Posterior cingulate gyrus (tissue), 11 donors: ENCODE data around the gene ALOXE3.

Experiments used
- DNase-seq, 10 donors: peaks; one replicate each; pipeline versions ENCODE4 v3.0.0 to v3.0.0-alpha.2; 2020 to 2021; ENCODE audit warnings: mixed read lengths in 3 of 10
- intact Hi-C: fragments of 100-400 bp; cut with DNase I; formaldehyde crosslinking; loops from one replicate; pipeline ENCODE4 v1.15.1; 2023

ALOXE3 gene

DNA sequence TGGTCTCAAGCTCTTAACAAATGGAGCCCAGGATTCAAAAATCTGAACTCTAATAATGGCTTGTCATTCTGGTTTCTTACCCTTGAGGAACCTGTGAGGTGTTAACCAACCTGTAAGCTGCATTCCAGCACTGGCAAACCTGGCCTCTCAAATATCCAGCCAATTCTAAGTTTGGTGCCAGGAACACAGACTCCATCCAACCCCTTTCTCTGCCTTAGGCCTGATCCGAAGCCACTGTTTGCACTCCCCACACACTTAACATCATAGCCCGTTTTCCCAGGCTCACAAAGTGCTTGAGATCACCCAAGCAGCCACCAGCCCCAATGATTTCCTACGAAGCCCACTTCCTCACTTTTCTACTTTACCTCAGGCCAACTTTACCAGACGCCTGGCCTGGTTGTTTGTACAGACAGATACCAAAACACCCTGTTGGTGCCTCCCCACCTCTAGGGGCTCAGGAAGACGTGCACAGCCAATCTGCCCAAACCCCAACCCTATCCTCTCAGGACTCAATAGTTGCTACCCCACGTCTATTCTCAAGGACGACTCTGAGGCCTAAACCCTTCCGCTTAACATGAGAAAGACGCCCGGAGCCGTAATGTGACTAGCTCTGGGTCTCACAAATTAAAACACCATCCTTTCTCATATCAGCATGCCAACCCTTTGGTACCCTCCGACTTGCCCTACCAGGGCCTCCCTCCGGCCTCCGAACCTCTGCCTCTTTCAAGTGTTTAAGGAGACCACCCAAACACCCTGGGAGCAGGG is 37.1 kb upstream of the ALOXE3 start:
- intact Hi-C loops = loop anchor here (5.0 kb wide), 1 partner anchor 33 kb away; the partner anchor contains the start of gene HES7
- DNase-seq = peak in 2 of 10 donors; percentile 15 to 38

- DNase-seq = no peak
- intact Hi-C loops = loop anchor here (5.0 kb wide), 1 partner anchor 32 kb away; the partner anchor contains the start of gene HES7
Measured at GRCh38 chr17:8154608-8155155, 36.4 kb upstream of the ALOXE3 start.

DNA sequence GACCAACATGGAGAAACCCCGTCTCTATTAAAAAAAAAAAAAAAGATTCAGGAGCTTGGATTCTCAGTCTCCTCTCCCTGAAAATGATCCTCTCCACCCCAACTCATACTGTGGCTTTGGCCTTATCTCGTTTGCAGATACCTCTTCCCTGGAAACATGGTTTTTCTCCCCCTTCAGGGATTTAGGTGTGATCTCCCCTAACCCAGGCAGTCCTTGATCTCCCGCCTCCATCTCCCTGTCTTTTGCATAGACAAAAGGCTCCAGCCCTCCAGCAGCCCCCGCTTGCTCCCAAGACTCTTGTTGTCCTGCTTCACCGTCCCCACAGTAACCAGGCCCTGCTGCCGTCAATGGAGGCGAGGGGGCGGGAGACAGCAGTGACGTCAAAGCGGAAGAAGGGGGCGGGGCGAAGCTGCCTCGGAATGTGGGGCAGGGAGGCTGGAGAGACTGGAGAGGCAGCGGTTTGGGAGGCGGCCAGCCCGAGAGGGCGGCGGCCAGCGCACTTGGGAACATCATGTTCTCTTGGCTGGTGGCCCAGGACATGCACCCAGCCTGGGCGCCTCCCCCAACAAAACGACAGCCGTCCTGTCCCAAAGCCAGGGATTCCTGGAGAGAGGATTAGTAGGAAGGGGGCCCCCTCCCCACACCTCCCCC is 35.8 kb upstream of the ALOXE3 start:
- DNase-seq = peak; percentile 95 to 99 (median 98)
- intact Hi-C loops = no loop called here

DNA sequence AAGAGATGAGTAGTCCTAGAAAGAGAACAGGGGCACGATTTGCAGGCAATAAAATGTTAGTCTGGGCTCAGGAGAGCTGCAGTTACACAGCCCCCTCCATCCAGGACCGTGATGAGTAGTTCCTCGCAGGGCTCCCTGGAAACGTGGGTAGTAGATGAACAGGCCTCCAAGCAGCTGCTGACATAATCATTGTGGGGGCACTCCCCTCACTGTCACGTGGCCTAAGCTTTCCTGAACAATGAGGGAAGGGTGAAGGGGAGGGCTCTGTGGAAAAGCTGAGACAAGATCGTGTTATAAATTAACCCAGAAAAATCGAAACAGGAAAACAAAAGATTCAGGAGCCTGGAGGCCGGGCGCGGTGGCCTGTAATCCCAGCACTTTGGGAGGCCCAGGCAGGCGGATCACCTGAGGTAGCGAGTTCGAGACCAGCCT is 35.2 kb upstream of the ALOXE3 start:
- intact Hi-C loops = no loop called here
- peak; percentile 63 to 96 (median 66) for DNase-seq

- DNase-seq = peak in 1 of 10 donors; percentile 50
- intact Hi-C loops = no loop called here
Measured at GRCh38 chr17:8153031-8153451, 34.7 kb upstream of the ALOXE3 start.

- DNase-seq = peak; percentile 91 to 99 (median 97)
- intact Hi-C loops = no loop called here
Measured at GRCh38 chr17:8152112-8152775, 33.9 kb upstream of the ALOXE3 start, which contains the start of gene PER1. Gene PER1 (minus strand): TSS chr17:8152404. CDS start chr17:8150706, 1,698 bp downstream.

- peak in 9 of 10 donors; percentile 55 to 94 (median 77) for DNase-seq
- intact Hi-C loops = no loop called here
Measured at GRCh38 chr17:8151641-8152111, 33.4 kb upstream of the ALOXE3 start.

DNA sequence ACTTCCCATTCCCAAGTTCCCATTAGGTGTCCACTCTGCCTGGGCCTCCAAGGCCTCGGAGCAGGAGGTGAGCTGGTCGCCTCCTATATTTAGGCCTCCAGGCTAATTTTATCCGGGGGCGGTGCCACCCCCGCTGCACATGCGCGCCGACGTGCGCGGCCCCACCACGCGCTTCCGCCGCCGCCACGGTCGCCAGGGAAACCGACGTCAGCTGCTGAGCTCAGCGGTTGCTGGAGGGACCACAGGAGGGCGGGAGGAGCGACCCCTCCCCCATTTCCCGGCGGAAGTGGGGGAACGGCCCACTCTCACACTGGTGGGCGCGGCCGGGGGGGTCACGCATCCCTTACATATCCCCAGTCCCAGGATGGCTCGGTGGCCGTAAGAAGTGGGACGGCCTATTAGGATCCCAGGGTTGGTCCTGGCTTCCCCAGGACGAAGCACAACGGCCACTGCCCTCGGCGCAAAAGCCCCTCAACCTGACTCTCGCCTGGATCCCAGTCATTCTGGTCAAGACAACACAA is 32.9 kb upstream of the ALOXE3 start:
- peak; percentile 75 to 98 (median 86) for DNase-seq
- intact Hi-C loops = no loop called here

GRCh38 chr17:8150194-8151119 is 32.1 kb upstream of the ALOXE3 start:
- DNase-seq = peak in 2 of 10 donors; percentile 60 to 61
- intact Hi-C loops = no loop called here

DNA sequence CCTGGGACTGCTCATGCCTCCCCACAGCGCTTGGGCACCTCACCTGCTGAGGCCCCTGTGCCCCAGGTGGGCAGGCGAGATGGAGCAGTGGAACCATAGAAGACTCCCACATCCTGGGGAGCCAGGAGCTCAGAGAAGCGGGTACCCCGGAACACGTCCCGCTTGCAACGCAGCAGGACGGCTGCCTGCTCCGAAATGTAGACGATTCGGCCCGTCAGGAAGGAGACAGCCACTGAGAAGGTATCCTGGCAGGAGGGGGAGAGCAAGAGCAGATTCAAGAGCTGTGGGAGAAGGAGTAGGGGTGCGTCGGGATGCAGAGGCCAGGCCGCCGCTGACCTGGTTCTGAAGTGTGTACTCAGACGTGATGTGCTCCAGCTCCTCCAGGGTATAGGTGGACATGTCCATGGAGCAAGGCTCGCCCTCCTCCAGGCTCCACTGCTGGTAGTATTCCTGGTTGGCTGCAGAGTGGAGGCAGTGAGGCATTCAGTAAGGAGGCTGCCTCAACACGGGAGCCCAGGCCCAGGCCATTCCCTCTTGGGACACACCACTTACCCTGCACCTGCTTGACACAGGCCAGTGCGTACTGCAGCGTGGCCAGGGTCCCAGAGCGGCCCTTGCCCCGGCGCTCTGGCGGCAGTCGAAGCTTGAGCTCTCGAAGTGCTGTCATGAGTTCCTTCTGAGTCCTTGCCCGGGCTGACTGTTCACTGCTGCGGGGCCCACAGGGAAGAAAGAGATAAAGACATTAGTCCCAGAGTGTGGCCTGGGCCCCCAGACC is 31.3 kb upstream of the ALOXE3 start:
- DNase-seq = peak in 2 of 10 donors; percentile 37 to 72
- intact Hi-C loops = no loop called here

GRCh38 chr17:8148560-8148959 is 30.2 kb upstream of the ALOXE3 start:
- DNase-seq = peak in 2 of 10 donors; percentile 25 to 59
- intact Hi-C loops = no loop called here

DNA sequence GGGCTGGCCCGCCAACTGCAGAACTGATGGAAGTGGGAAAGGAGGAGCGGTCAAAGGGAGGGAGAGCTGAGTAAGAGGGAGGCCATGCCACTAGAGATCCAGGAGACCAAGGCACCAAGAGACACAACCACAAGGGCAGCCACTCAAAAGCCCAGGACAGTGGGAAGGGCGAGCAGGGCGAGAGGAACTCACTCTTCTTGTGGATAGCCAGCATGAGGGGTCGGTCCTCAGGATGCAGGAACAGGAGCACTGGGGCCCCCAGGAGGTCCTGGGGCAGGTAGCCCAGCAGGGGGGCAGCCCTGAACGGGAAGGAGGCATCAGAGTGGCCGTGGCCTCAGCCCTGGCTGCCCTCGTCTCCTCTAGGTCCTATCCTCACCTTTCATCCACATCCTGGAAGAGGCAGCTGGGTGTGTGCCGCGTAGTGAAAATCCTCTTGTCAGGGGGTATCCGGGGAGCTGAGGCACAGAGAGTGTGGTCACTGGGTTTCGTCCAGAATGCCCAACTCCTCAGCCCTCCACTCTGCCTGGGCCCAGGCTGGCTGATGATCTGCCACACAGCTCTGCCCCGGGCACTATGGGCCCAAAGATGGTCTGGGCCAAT is 29.6 kb upstream of the ALOXE3 start:
- intact Hi-C loops = no loop called here
- peak in 2 of 10 donors; percentile 50 to 56 for DNase-seq

- DNase-seq = peak in 2 of 10 donors; percentile 57 to 72
- intact Hi-C loops = no loop called here
Measured at GRCh38 chr17:8147141-8147804, 29.0 kb upstream of the ALOXE3 start.

GRCh38 chr17:8146381-8147140 is 28.2 kb upstream of the ALOXE3 start:
- peak in 2 of 10 donors; percentile 42 to 45 for DNase-seq
- intact Hi-C loops = no loop called here

- intact Hi-C loops = no loop called here
- DNase-seq = peak in 3 of 10 donors; percentile 38 to 67 (median 61)
Measured at GRCh38 chr17:8145811-8146210, 27.5 kb upstream of the ALOXE3 start.

DNA sequence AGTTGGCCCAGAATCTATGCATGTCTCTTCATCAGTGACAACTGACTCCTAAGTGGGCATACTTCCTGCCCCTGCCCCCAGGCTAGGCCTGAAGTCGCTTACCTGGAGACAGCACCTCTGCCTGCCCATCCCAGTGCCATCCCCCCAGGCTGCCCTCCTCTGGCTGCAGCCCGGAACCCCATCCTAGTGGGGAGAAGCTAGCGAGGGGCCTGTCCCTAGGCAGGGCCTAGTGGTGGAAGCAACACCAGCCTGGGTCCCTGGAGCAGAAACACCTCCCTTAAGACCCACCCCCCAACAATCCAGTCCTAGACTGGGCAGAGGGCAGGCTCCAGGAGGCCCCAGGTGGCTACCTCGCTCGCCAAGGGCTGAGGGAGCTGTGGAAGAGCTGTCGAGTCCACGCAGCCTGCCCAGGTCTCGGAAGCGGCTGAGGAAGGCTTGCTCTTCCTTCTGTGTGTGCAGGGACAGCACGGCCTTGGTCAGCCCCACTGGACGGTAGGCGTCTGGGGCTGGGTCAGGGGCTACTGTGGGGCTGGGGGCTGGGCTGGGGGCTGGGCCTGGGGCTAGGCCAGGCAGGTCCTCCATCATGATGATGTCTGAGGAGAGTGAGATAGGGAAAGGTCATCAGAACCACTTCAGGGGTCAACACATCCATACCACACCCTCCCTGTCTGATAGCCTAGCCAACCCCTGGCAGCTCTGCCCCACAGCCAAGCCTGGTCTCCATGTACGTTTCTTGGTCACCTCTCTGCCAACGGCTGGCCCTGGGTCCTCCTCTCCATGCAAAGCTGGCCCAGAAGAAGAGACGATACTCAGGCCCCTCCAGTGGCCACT is 26.3 kb upstream of the ALOXE3 start:
- peak in 3 of 10 donors; percentile 53 to 66 (median 59) for DNase-seq
- intact Hi-C loops = no loop called here
